Choroid plexus epithelial cell (primary cell): Measurements from ENCODE around the gene B3GAT2.

Experiments used
- DNase-seq: peaks from one replicate; pipeline ENCODE4 v3.0.0-alpha.2; 2010; ENCODE audit warnings: low read depth
- H3K4me3 ChIP-seq: 2 replicates; pipeline ENCODE4 v1.5.1; 2011; ENCODE audit warnings: low read depth, mild to moderate bottlenecking, control low read depth, low read length, moderate library complexity
- TF ChIP-seq, protein P1 (sequence below): conservative IDR thresholded peaks from 2 replicates; pipeline ENCODE4 v1.5.1; 2011; ENCODE audit warnings: low read depth, mild to moderate bottlenecking, control low read depth, inconsistent platforms, low read length, moderate library complexity

B3GAT2 gene

DNA sequence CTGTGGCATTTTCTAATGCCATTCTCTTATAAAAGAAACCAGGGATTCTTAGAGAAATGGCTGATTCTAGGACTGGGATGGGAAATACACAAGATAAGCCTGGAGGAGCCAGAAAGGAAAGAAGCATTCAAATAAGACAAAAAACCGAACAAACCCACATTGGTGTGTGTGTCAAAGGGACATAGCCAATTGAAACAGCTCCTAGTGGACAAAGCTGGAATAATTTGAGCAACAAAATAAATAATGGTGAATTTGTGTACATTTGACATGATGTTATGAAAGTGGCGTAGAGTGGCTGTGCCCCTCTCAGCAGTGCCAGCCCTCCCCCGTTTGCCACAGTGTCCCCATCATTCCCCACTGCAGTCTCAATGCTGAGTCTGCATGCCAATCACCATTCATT lies 55.5 kb downstream of the B3GAT2 start:
- peak; percentile 17 for DNase-seq
- no peak overlapping the region for H3K4me3 ChIP-seq

GRCh38 chr6:70900047-70900446 lies 56.8 kb downstream of the B3GAT2 start:
- no peak overlapping the region for H3K4me3 ChIP-seq
- TF ChIP-seq, protein P1, sequence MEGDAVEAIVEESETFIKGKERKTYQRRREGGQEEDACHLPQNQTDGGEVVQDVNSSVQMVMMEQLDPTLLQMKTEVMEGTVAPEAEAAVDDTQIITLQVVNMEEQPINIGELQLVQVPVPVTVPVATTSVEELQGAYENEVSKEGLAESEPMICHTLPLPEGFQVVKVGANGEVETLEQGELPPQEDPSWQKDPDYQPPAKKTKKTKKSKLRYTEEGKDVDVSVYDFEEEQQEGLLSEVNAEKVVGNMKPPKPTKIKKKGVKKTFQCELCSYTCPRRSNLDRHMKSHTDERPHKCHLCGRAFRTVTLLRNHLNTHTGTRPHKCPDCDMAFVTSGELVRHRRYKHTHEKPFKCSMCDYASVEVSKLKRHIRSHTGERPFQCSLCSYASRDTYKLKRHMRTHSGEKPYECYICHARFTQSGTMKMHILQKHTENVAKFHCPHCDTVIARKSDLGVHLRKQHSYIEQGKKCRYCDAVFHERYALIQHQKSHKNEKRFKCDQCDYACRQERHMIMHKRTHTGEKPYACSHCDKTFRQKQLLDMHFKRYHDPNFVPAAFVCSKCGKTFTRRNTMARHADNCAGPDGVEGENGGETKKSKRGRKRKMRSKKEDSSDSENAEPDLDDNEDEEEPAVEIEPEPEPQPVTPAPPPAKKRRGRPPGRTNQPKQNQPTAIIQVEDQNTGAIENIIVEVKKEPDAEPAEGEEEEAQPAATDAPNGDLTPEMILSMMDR = no peak
- no peak for DNase-seq

More for the DNA sequence above, 55.5 kb downstream of the B3GAT2 start:
- TF ChIP-seq, protein P1 = peak; percentile 51

DNA sequence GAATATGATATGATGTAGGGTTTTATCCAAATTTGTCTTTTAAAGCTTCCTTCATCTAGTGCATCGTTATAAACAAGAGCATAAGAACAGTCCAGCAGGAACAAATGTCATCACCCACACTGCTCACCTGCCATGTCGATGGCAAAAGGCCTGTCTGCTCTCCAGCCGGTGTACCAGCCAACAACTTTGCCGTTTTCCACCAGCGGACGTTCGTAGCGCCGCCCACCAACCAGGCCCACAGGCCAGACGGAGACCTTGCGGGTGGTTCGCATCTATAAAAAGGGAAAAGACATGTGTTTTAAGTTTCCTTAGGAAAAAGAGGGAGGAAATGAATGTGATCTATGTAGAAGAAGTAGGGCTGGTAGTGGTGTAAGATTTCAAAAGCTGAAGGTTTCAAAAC lies 62.9 kb downstream of the B3GAT2 start:
- no peak overlapping the region for H3K4me3 ChIP-seq
- TF ChIP-seq, protein P1 = no peak
- DNase-seq = no peak

GRCh38 chr6:70889270-70889669 lies 67.6 kb downstream of the B3GAT2 start:
- DNase-seq = no peak
- TF ChIP-seq, protein P1 = no peak
- H3K4me3 ChIP-seq = no peak overlapping the region

DNA sequence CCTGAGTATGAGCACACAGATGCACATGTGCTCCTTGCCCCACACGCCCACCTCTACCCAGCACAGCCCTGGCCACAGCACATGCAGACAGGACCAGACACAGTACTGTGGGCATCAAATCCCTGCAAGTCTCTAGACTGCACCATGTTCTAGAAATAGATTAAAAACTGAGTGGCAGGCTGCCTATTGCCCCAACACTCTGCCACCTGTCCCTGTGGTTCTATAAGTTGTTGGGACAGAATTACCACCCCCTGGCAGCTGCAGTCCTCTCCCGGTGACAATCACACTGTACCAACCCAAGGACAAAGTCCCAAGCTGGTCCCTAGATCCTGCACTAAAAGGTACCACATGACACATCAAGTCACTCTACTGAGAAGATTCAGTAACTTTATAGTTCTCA lies 70.2 kb downstream of the B3GAT2 start:
- TF ChIP-seq, protein P1 = no peak
- no peak overlapping the region for H3K4me3 ChIP-seq
- no peak for DNase-seq

DNA sequence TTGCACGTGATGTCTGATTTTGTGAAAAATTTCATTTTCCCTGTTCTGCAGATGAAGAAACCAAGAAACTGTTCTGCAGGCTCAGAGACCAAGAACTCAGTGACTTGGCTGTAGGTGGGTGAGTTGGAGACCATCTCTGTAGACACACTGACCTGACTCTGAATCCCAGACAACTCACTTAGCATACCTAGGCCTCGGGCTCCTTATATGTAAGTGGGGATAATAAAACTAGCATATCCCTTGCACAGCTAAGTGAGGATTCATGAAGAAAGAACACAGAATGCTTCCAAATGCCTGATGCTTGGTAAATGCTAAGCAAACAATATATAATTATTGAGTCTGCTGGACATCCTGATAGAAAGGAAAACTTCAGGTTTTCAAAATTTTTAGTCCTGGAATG lies 70.8 kb downstream of the B3GAT2 start:
- TF ChIP-seq, protein P1 = no peak

GRCh38 chr6:70884074-70884983 lies 72.5 kb downstream of the B3GAT2 start:
- TF ChIP-seq, protein P1 = peak; percentile 95
- DNase-seq = peak; percentile 55
- H3K4me3 ChIP-seq = no peak overlapping the region

More for the DNA sequence above, 70.8 kb downstream of the B3GAT2 start:
- no peak for DNase-seq
- H3K4me3 ChIP-seq = no peak overlapping the region
